Stimulated activated CD8-positive, alpha-beta memory T cell treated with anti-CD3 and anti-CD28 coated beads, Interleukin-15, amount 100 ng/mL, for 1 hour (primary cell): ENCODE measurements around the gene STIM2.
"Not testable (repeated sequence)": the region's sequence is repeated elsewhere in the genome, so short reads cannot be mapped to it uniquely, and the experiment has no call there.

ENCODE experiments used
- DNase-seq: peaks from one replicate; pipeline ENCODE4 v3.0.0-alpha.2; 2020; ENCODE audit warnings: low read depth

Gene STIM2

DNA sequence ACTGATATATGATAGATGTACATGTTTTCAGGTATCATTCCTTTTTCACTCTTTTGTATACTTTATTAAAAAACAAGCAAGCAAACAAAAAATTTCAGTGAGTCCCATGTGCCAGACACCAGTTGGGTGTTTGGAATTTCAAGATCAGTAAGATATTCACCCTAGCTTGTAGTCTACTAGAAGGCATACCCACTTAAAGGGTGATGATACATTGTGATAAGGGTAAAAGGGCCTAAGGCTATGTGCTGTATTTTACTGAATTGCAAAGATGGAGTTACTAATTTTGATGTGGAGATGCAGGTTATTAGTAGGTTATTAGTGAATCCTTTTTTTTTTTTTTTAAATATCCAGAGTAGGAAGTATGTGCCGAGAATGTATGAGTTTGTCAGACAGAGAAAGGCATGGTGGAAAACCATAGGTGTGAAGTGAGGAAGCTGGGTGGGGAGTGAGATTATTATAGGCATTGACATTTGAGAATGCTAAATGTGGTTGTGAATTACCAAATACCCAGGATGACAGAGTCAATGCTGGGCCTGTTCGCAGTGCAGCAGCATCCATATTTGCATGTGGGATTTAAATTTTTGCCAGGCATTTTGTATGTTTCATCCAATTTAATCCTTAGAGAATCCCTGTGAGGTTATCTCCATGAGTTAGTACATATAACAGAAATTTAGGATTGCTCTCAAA lies 10.1 kb downstream of the STIM2 start:
- no peak for DNase-seq

DNA sequence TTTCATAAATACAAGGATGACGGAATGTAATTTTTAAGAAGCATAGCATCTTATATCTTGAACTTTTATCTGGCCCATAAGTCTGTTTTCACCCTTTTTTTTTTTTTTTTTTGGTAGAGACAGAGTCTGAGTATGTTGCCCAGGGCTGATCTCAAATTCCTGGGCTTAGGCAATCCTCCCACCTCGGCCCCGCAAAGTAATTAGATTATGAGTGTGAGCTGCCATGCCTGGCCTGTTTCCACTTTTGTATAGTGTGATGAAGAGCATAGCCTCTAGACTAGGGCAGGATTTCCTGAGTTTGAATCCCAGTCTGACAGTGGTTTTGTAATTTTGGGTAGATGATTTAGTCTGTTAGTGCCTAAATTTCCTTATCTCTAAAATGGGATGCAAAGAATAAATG lies 11.0 kb downstream of the STIM2 start:
- no peak for DNase-seq

DNA sequence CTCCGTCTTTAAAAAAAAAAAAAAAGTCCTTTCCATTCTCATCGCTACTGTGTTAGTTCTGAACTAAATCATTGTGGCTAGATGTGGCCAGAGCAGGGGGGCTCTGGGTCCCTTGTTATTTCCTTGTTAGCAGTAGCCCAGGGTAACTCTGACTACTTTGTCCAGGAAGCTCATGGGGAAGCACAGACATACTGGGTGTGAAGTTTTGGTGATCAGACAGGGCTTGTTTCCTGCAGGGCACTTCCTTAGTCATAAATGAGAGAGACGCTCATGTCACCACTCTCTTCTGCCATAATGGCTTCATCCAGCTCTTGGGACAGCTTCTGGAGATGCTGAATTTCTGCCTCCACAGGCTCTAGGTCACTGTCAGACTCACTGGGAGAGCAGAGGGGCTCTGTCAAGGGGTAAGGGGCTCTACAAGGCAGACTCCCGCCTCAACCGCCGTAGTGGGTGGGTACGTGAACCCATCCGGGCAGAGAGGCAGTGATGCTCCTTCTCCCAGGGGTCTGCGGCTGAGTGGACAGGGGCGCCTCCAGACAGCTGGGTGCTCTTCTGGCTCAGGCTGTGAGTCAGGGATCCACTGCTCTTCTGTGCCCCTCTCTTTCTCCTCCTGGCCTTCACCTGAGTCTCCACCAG lies 12.9 kb downstream of the STIM2 start:
- DNase-seq, result peak; percentile 13

DNA sequence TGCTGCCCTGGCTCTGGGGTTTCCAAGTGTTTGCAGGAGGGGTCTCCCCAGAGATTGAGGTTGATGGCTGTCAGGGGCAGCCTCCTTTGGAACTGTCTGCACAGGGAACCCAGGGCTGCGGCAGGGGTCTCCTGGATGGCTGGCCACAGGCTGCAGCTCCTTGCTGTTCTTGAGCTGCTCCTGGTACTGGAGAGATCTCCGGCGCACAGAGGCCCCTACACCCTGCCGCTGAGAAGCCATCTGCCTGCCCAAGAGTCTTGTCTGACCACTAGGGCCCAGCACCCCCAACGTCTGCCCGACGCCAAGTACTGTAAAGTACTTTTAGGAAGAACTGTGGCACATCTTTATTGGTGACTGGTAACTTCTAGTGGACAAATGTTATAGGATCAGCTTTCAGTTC lies 13.5 kb downstream of the STIM2 start:
- DNase-seq, result no peak

DNA sequence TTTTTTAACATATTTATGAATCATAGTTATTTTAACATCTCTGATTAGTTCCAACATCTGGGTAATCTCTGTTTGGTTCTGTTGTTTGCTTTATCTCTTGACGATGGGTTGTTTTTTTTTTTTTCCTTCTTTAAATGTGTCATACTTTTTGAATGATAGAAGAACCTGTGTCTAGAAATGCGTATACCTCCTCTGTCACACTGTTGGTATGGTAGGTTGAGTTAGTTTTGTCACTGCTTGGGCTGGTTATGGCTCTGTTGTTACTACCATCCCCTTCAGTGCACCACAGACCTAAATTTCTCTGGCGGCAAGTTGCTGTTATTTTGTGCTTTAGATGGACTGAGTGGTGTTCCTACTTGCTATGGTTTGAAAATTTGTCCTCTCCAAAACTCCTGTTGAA lies 16.8 kb downstream of the STIM2 start:
- no peak for DNase-seq

DNA sequence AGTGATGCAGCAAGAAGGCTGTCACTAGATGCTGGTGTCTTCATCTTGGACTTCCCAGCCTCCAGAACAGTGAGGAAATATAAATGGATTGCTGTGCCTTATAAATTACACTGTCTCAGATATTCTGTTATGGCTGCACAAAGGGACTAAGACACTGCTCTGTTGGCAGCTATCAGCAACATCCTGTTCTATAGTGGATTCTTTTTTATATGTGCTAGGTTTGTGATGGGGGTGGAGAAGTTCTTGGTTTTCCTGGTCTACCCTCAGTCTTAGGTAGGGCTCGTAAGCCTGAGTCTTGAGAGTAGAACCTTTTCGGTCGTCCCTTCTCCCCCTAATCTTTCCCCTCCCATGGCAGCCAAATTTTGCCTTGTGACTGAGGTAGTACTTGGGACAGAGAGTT lies 17.3 kb downstream of the STIM2 start:
- no peak for DNase-seq

DNA sequence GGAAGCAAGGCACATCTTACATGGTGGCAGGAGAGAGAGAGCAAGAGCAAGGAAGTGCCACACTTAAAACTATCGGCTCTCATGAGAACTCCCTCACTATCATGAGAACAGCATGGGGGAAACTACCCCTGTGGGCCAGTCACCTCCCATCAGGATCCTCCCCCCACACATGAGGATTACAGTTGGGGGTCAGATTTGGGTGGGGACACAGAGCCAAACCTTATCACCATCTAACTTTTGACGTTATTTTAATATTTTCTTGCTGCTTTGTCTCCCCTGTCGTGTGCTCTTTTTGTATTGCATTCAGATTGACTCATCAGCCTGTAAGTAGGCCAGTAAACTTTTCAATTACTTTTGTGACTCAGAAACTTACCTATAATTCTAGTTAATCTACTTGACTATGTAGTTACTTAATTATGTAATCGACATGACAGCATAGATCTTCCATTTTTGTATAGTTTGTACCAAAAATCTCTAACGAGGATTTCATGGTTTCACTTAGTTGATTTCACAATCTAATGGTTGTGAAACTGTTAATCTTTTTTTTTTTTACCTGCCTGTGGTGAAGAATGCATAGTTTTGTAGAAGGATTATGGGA lies 18.3 kb downstream of the STIM2 start:
- DNase-seq, result no peak

DNA sequence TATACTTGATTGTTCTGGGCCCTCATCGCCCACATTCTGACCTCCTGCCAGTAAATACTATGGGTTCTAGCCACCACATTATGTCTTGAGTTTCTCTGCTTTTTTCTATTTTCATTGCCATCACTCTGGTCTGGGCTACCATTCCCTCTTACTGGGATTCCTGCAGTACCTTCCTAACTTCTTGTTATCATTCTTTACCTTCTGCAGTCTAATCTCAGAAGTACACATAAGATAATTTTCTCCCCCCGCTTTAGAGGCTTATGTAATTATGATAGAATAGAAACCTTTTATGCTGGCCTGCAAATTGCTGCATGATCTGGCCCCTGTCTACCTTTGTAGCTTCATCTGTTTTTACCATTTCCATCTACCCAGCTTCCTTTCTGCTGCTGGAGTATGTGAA lies 19.2 kb downstream of the STIM2 start:
- DNase-seq, result no peak

DNA sequence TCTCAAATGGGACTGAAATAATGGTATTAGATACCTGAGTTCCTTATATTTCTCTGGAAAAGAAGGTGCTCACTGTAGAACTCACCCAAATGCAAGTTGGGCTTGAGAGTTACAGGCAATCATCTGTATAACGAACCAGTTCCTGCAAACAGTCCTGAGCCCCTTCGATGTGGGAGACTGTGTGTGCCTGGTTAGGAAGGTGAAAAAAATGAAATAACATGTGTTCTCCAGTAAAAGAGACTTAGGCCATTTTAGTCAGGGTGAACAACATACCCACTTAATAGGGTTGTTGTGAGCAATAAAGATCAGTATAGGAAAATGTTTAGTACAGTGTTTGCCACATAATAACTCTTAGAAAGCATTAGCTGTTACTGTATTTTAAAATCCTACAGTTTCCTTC lies 23.4 kb downstream of the STIM2 start:
- DNase-seq, result no peak

DNA sequence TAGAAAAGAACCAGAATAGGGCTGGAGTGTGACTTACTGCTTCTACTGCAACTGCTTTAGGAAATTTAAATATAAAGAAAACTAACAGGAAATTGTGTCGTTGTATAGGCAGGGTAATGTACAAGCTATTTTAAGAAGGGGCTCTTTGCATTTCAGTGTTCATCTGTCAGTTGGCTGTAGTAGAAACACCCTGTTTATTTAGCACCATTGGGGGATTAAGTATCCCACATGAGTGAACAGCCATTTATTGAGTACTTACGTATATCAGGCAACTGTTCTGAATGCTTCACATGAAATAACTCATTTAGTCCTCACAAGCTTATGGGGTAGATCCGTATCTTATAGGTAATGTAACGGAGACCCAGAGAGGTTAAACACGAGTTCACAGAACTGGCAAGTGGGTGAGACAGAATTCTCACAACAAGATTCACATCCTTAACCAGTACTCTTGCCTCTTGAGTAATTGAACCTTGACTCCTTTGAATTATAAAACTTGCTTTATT lies 23.9 kb downstream of the STIM2 start:
- DNase-seq, result no peak

DNA sequence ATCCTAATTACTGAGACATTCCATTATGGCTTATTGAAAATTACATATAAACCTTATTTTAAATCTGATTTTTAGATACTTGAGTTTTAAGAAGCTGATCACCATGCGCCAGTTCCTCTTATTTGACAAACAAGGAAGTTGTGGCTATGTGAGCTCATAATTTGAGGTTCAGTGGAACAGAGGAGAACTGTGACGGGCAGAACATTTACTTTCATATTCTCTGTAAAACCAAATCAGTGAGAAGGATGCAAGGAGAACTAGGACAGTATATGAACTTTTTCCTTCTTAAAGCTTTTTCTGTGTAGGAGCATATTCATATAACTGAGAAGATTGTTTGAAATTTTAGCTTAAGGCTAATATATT lies 25.3 kb downstream of the STIM2 start:
- DNase-seq, result no peak

DNA sequence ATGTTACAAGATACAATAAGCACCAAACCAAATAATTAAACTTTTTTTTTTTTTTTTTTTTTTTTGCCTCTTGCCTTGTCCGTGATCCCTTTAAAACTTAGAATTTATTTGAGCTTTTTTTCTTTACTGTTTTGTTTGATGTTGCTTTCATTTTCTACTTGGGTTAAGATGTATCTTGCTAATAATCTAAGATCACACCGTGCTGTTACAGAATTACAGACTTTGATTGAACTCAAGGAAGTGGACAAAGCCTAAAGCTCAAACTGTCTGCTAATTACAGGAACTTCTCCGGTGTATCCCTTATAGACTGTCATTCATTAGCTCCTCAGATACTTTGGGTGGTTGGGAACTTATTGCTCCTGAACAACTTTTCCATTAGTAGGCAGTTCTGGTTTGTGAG lies 26.5 kb downstream of the STIM2 start:
- DNase-seq, result no peak

DNA sequence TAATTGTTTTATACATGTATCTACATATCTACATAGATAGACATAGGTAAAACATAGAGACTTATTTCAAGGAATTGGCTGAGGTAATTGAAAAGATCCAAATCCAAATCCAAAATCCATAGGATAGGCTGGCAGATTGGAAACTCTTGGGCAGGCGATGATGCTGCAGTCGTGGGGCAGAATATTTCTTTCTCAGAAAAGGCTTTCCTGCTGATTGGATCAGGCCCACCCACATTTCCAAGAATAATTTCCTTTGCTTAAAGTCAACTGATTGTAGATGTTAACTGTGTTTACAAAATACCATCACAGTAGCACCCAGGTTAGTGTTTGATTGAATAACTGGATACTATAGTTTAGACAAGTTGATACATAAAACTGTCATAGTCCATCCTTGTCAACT lies 27.2 kb downstream of the STIM2 start:
- no peak for DNase-seq

DNA sequence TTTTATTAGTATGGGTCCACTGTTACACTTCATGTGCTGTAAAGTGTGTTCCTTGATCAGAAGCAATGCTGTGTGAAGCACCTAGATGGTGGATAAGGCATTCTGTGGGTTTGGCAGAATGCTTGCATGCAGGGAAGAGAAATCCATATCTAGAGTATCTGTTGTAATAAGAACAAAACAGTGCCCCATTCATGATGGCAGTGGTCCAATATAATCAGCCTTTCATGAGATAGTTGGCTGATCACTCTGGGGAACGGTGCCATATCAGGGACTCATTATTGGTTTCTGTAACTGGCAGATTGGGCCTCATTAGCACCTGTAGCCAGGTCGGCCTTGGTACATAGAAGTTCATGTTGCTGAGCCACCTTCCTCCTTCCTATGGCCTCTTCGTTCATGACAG lies 28.7 kb downstream of the STIM2 start:
- DNase-seq, result no peak

DNA sequence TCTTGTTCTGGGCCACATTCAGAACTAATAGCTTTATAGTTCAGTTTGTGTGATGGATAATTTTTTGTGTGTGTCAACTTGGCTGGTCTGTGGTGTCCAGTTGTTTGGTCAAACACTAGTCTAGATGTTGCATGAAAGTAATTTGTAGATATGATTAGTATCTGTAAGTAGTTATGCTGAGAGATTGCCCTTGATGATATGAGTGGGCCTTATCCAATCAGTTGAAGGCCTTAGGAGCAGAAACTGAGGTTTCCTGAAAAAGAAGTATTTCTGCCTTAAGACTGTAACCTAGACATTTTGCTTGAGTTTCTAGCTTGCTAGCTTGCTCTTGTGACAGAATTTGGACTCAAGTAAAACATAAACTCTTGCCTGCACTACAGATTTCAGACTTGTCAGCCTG lies 30.4 kb downstream of the STIM2 start:
- DNase-seq, result no peak

DNA sequence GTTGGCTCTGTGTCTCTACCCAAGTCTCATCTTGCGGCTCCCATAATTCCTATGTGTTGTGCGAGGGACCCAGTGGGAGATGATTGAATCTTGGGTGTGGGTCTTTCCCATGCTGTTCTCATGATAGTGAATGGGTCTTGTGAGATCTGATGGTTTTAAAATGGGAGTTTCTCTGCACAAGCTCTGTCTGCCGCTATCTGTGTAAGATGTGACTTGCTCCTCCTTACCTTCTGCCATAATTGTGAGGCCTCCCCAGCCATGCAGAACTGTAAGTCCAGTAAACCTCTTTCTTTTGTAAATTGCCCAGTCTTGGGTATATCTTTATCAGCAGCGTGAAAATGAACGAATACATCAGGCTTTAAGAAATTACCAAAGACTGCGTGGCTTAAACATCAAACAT lies 31.2 kb downstream of the STIM2 start:
- DNase-seq, result no peak

DNA sequence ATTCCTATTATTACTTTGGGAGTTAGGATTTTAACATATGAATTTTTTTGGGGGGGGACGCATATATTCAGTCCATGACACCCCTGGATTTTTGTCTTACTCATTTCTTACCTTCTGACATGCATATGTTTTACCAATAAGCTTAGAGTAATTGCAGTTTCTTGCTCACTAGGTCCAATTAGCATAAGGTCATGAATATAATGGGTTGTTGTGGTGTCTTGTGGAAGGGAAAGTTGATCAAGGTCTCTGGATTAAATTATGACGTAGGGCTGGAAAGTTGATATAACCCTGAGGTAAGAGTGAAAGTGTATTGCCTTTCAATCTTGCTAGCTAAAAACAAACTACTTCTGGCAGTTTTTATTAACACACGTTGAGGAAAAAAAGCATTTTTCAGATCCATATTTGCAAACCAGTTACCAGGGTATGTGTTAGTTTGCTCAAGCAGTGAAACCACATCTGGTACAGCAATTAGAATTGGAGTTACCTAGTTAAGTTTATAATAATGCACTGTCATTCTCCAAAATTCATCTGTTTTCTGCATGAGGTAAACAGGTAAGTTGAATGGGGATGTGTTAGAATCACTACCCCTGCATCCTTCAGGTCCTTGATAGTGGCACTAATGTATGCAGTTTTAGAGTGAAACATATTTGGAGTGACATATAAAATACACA lies 32.0 kb downstream of the STIM2 start:
- DNase-seq, result no peak

DNA sequence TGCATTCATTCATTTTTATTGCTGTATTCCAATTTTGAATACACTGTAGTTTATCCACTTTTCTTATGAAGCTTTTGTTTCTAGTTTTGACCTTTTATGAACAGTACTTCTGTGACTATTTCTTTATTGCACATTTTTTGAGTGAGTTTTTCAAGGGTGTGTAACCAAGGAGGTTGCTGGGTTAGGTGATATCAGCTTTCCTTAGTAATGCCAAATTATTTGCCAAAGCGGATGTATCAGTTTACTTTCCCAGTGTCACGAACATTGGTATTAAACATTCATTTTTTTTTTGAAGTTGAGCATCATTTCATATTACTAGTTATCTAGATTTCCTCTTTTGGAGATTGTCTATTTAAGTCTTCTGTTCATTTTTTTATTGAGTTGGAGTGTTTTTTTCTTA lies 32.9 kb downstream of the STIM2 start:
- no peak for DNase-seq

DNA sequence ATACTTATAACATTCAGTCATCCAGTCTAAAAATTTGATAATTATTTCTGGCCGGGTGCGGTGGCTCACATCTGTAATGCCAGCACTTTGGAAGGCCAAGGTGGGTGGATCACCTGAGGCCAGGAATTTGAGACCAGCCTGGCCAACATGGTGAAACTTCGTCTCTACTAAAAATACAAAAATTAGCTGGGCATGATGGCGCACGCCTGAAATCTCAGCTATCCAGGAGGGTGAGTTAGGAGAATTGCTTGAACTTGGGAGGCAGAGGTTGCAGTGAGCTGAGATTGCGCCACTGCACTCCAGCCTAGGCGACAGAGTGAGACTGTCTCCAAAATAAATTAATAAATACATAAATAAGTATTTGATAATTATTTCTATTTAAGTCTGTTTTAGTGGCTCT lies 34.2 kb downstream of the STIM2 start:
- not testable (repeated sequence) for DNase-seq

DNA sequence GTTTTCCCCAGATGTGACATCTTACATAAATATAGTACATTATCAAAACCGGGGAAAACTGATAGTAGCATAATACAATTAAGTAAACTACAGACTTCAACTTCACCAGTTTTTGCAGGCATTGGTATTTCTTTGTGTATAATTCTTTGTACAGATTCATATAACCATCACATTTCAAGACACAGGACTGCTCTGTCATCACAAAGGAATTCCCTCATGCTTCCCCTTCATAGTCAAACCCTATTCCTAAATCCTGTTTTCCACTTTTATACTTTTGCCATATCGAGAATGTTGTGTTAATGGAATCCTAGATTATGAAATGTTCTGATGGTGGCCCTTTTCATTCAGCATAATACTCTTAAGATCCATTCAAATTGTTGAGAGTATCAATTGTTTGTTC lies 36.0 kb downstream of the STIM2 start:
- DNase-seq, result no peak

DNA sequence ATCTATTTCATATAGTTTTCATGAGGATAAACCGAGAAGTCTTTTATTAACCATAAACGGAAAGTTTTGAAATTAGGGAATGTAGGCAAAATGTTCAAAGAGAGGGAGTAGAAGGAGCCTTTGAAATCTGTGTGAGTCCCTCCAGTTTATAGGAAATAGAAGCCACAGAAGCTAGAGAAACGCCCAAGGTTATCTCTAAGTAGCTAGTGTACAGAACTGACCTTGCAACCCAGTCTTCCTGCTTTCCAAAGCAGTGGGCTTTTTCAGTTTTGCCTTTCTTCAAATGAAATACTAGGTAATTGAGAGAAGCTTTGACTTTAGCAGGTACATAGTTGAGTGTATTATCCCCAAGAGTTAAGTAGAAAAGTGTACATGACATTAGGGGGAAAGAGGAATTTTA lies 39.4 kb downstream of the STIM2 start:
- no peak for DNase-seq

DNA sequence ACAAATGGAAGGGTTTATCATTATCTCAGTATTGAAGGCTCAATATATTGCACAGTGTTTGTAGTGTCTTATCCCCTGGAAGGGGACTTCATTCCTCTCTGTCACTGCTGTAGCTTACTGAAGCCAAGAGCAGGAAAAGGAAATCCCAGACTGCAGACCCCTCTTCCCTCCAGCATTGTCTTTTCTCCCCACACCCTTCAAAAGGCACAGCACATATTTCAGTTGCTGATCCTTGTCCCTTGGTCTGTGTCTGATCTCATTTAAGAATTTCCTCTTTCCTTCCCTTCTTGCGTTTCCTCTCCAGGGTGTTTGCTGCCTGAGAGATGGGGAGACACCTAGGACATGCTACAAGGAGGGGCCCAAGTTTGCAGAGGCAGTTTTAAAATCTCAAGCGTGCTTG lies 40.1 kb downstream of the STIM2 start:
- DNase-seq, result no peak

DNA sequence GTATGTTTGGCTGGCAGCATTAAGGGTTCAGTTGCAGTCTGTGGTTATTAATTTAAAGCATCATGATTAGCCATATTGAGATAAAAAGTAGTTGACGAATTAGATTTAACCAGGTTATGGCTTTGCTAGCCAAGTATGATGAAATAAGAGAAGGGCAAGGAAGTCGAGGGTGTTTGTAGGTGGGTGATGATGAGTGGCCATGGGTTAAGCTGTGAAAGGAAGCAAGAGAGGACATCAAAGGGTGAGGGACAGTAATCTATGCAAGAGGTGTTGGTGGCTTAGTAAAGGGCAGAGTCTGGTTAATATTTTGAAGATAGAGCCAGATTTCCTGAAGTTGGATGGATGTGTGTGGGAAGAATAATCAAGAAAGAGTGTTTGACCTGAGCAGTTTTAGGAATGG lies 44.5 kb downstream of the STIM2 start:
- DNase-seq, result no peak
